Activated CD8-positive, alpha-beta memory T cell treated with anti-CD3 and anti-CD28 coated beads, Interleukin-2, amount 50 U/mL, for 1 hour (primary cell): ENCODE results near the gene RPN1.
"Not testable (repeated sequence)": the region's sequence is repeated elsewhere in the genome, so short reads cannot be mapped to it uniquely, and the experiment has no call there.

Experiments used
- DNase-seq: peaks from one replicate; pipeline ENCODE4 v3.0.0-alpha.2; 2020; ENCODE audit errors: extremely low read depth

The RPN1 gene

GRCh38 chr3:128609294-128609693 is 41.3 kb downstream of the RPN1 start:
- DNase-seq = no peak

GRCh38 chr3:128607710-128608048 is 42.9 kb downstream of the RPN1 start:
- DNase-seq = no peak

- no peak for DNase-seq
Observed at GRCh38 chr3:128606094-128606493, 44.5 kb downstream of the RPN1 start.

- DNase-seq = no peak
Observed at GRCh38 chr3:128605091-128606046, 45.2 kb downstream of the RPN1 start.

- DNase-seq = no peak
Observed at GRCh38 chr3:128603811-128604775, 46.5 kb downstream of the RPN1 start.

GRCh38 chr3:128603313-128603712 is 47.3 kb downstream of the RPN1 start:
- no peak for DNase-seq

- no peak for DNase-seq
Observed at GRCh38 chr3:128598884-128599664, 51.5 kb downstream of the RPN1 start.

- no peak for DNase-seq
Observed at GRCh38 chr3:128597900-128598299, 52.7 kb downstream of the RPN1 start.

- DNase-seq = no peak
Observed at GRCh38 chr3:128592864-128593263, 57.8 kb downstream of the RPN1 start.

GRCh38 chr3:128591738-128592426 is 58.7 kb downstream of the RPN1 start:
- no peak for DNase-seq

- no peak for DNase-seq
Observed at GRCh38 chr3:128590948-128591347, 59.7 kb downstream of the RPN1 start.

GRCh38 chr3:128589985-128590384 is 60.6 kb downstream of the RPN1 start:
- DNase-seq = not testable (repeated sequence)

- DNase-seq = no peak
Observed at GRCh38 chr3:128588147-128588546, 62.5 kb downstream of the RPN1 start.

- no peak for DNase-seq
Observed at GRCh38 chr3:128587391-128587790, 63.2 kb downstream of the RPN1 start.

GRCh38 chr3:128586932-128587331 is 63.7 kb downstream of the RPN1 start:
- DNase-seq = not testable (repeated sequence)

- DNase-seq = not testable (repeated sequence)
Observed at GRCh38 chr3:128586391-128586790, 64.2 kb downstream of the RPN1 start.

- DNase-seq = no peak
Observed at GRCh38 chr3:128585974-128586373, 64.6 kb downstream of the RPN1 start.

- no peak for DNase-seq
Observed at GRCh38 chr3:128585189-128585588, 65.4 kb downstream of the RPN1 start.

- no peak for DNase-seq
Observed at GRCh38 chr3:128584412-128585020, 66.1 kb downstream of the RPN1 start.

- no peak for DNase-seq
Observed at GRCh38 chr3:128581566-128581965, 69.1 kb downstream of the RPN1 start.

- no peak for DNase-seq
Observed at GRCh38 chr3:128579927-128580326, 70.7 kb downstream of the RPN1 start.
